ENCODE data around the gene CMTR1. TPM values are rescaled to one million over a fixed set of nuclear protein-coding genes. Genes with fewer than 3 reads are reported as not detected.

CMTR1 gene
- total RNA-seq, 1 experiment from 2014 or later, result 37.7 TPM

GRCh38 chr6:37483252-37483901, 50.4 kb downstream of the CMTR1 start:
- CTCF ChIA-PET, result no interaction called here
- in situ Hi-C loops (cut with HindIII; ENCODE audit: low pct_unique_long_range_greater_than_20kb, low sequenced_read_pairs), result no loop called here
- no TSS peak for BruUV-seq (replicated peaks)

More at GRCh38 chr6:37483252-37483901, 50.4 kb downstream of the CMTR1 start:
- POLR2A ChIA-PET, result no interaction called here
- Histone ChIP-seq H3K9me3 (ENCODE audit: control insufficient read depth, insufficient read depth, low read depth, low read length) (no peaks in the 10 kb centered on the region), H3K27ac (ENCODE audit: low read length) (no peak overlapping the region), H3K4me1 (ENCODE audit: control insufficient read depth, insufficient read depth, low read length) (peaks cover 13% of the 10 kb centered on the region), H3K4me3 (ENCODE audit: low read depth in 2 of 2, low read length in 2 of 2) (no peak overlapping the region), H3K27me3 (ENCODE audit: control insufficient read depth, insufficient read depth, low read length) (no peaks in the 10 kb centered on the region), H3K36me3 (ENCODE audit: control insufficient read depth, insufficient read depth, low read length) (no peaks in the 10 kb centered on the region)
- 0 out of 2 replicates have a peak, but pooled peaks have one; percentile 1 for ATAC-seq
- intact Hi-C loops (cut with micrococcal nuclease; ENCODE audit: unreplicated experiment), result loop anchor here (5.0 kb wide), 1 partner anchor 209 kb away; no protein-coding TSS in a partner anchor
- TF ChIP-seq POLR2AphosphoS5 (IDR thresholded peaks at IDR 0.05; ENCODE audit: low read depth, low read length) (no peak), REST (IDR thresholded peaks at IDR 0.05; ENCODE audit: insufficient read depth in 1 of 2, low read depth in 2 of 2, low read length in 1 of 2) (no peak), SIN3A (IDR thresholded peaks at IDR 0.05; ENCODE audit: borderline replicate concordance, insufficient read depth, low read depth, low read length) (no peak), TCF7L2 (IDR thresholded peaks at IDR 0.05; ENCODE audit: low read depth, low read length) (no peak), CTCF (IDR thresholded peaks at IDR 0.05) (no peak)
- DNase-seq (ENCODE audit: low read depth, low spot score), result no peak

Measured in Panc1 (cell line).